GM12878 (cell line): ENCODE data around the gene HSP90AB1. TPM values are rescaled to one million over a fixed set of nuclear protein-coding genes. Genes with fewer than 3 reads are reported as not detected.
A peak's percentile ranks its signal among the peaks of the same experiment; 100 is the strongest.

ENCODE experiments used
- EP300 ChIP-seq, 2 experiments: fragments of 150-350 bp in 1 of 2; IDR thresholded peaks; 2 replicates each; pipeline ENCODE4 v1.6.1; 2011 to 2012; ENCODE audit warnings: low read depth in 2 of 2, low read length in 2 of 2, borderline replicate concordance in 1 of 2, improper control_type of control experiment in 1 of 2, inconsistent platforms in 1 of 2; ENCODE audit not compliant: control insufficient read depth in 1 of 2
- ETV6 ChIP-seq, 2 experiments: fragments of 450-650 bp in 1 of 2; IDR thresholded peaks in 1 of 2; conservative IDR thresholded peaks in 1 of 2; 2 replicates each; pipeline ENCODE4 v1.6.1; 2014; ENCODE audit warnings: antibody characterized with exemption in 1 of 2, borderline replicate concordance in 1 of 2, low read depth in 1 of 2, mild to moderate bottlenecking in 1 of 2, moderate library complexity in 1 of 2
- FOXK2 ChIP-seq: fragments of 450-650 bp; IDR thresholded peaks from 2 replicates; pipeline ENCODE4 v1.6.1; 2017; ENCODE audit warnings: mild to moderate bottlenecking, moderate library complexity
- NFIC ChIP-seq: IDR thresholded peaks from 2 replicates; pipeline ENCODE4 v1.6.1; 2012; ENCODE audit warnings: low read depth, mild to moderate bottlenecking, inconsistent platforms, low read length, moderate library complexity
- NR2F1 ChIP-seq: fragments of 450-650 bp; conservative IDR thresholded peaks from 2 replicates; pipeline ENCODE4 v1.6.1; 2017; ENCODE audit warnings: mild to moderate bottlenecking
- POLR2AphosphoS5 ChIP-seq: IDR thresholded peaks from 2 replicates; pipeline ENCODE4 v1.6.1; 2011; ENCODE audit warnings: mild to moderate bottlenecking, low read length, inconsistent platforms
- SIN3A ChIP-seq: IDR thresholded peaks from 2 replicates; pipeline ENCODE4 v1.6.1; 2012; ENCODE audit warnings: low read depth, low read length, improper control_type of control experiment
- SPI1 ChIP-seq: IDR thresholded peaks from 2 replicates; pipeline ENCODE4 v1.6.1; 2011; ENCODE audit warnings: low read depth, mild to moderate bottlenecking, low read length, moderate library complexity, borderline replicate concordance; ENCODE audit not compliant: insufficient read depth
- TAF1 ChIP-seq: IDR thresholded peaks from 2 replicates; pipeline ENCODE4 v1.6.1; 2011; ENCODE audit warnings: mild to moderate bottlenecking, low read depth, low read length, borderline replicate concordance
- TBL1XR1 ChIP-seq: IDR thresholded peaks from 2 replicates; pipeline ENCODE4 v1.6.1; 2012; ENCODE audit warnings: low read depth, low read length, improper control_type of control experiment
- polyA plus RNA-seq, 11 experiments: library from polyadenylated mRNA; depleted of rRNA in 4 of 11; unstranded in 6 of 11; stranded (reverse) in 5 of 11; fragments of >200 nt; fragmentation: Nextera tagmentation in 4 of 11; fragmentation: Illumina TruSeq in 1 of 11; extraction: Ambion mirVana in 4 of 11; extraction: Trizol in 1 of 11; gene quantifications; 1 replicate in 1 of 11; 2 replicates in 10 of 11; pipeline versions ENCODE4 v1.2.1 to v1.2.3, GENCODE V29; 2011 to 2016; ENCODE audit warnings: inconsistent platforms in 2 of 11, missing spikeins in 2 of 11, low read depth in 1 of 11
- total RNA-seq, 4 experiments: library from RNA; depleted of rRNA in 3 of 4; stranded (reverse); fragments of >200 nt in 3 of 4; fragmentation: Illumina TruSeq in 1 of 4; extraction: Trizol in 1 of 4; gene quantifications; 2 replicates each; pipeline versions ENCODE4 v1.2.1 to v1.2.3, GENCODE V29; 2013 to 2021
- TF ChIP-seq, protein P1 (sequence below): fragments of 450-650 bp; formaldehyde crosslinking; IDR thresholded peaks from 2 replicates; pipeline ENCODE4 v1.5.0; 2022; ENCODE audit warnings: mild to moderate bottlenecking, missing genetic modification characterization
- TF ChIP-seq, protein P2 (sequence below): fragments of 450-650 bp; formaldehyde crosslinking; IDR thresholded peaks from 2 replicates; pipeline ENCODE4 v1.4.0; 2020; ENCODE audit warnings: mild to moderate bottlenecking, moderate library complexity
- TF ChIP-seq, protein P3 (sequence below): fragments of 450-650 bp; IDR thresholded peaks from 2 replicates; pipeline ENCODE4 v1.6.1; 2017; ENCODE audit warnings: mild to moderate bottlenecking
- TF ChIP-seq, protein P4 (sequence below): fragments of 450-650 bp; IDR thresholded peaks from 2 replicates; pipeline ENCODE4 v1.6.1; 2017; ENCODE audit warnings: mild to moderate bottlenecking, moderate library complexity

The HSP90AB1 gene
- total and polyA plus RNA-seq, 10 of the 15 experiments (the other 5 are each of a cell fraction or from before 2014, with no cell fraction given), result 988 to 1,682 (median 1,146) TPM

DNA sequence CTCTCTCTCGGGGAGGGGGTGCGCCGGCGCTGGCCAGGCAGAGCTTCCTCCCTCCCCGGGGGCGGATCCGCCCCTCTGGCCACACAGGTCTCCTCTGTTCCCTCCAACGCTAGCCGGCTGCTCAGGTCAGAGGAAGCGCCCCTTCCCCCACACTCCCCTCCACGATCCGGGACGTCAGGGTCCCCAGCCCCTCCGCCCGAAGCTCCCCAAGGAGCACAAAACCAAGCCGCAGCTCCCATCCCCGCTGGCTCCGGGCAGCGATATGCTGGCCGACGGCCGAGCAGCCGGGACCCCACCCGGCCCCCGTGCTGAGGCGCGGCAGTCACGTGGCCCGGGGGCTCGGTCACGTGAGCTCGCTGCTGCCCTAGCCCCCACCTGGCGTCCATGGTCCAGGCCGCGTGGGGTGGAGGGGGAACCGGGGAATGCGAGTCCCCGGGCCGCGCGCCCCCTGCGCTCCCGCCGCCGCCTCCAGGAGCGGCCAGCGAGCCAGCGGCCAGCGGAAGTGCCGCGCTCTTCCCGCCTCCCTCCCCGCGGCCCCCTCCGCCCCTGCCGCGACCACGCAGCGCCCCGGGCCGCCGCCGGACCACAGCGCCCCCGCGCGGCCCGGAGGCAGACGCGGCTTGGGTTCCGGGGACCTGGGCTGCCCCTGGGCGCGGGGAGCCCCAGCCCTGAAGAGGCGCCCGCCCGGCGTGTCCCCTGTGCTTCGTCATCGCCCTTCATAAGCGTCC is 10.3 kb downstream of the HSP90AB1 start, which contains the start of gene SLC35B2 (continued):
- TF ChIP-seq TAF1, result 0 out of 2 replicates have a peak, but pooled peaks have one; percentile 2
- TF ChIP-seq SIN3A, result peak; percentile 79
- TF ChIP-seq NR2F1, result peak; percentile 72
- no peak for TF ChIP-seq EP300 (IDR thresholded peaks at IDR 0.05; ENCODE audit: borderline replicate concordance in 1 of 2, control insufficient read depth in 1 of 2, low read depth in 2 of 2, low read length in 2 of 2)
- TF ChIP-seq FOXK2, result no peak
- TF ChIP-seq, protein P1, sequence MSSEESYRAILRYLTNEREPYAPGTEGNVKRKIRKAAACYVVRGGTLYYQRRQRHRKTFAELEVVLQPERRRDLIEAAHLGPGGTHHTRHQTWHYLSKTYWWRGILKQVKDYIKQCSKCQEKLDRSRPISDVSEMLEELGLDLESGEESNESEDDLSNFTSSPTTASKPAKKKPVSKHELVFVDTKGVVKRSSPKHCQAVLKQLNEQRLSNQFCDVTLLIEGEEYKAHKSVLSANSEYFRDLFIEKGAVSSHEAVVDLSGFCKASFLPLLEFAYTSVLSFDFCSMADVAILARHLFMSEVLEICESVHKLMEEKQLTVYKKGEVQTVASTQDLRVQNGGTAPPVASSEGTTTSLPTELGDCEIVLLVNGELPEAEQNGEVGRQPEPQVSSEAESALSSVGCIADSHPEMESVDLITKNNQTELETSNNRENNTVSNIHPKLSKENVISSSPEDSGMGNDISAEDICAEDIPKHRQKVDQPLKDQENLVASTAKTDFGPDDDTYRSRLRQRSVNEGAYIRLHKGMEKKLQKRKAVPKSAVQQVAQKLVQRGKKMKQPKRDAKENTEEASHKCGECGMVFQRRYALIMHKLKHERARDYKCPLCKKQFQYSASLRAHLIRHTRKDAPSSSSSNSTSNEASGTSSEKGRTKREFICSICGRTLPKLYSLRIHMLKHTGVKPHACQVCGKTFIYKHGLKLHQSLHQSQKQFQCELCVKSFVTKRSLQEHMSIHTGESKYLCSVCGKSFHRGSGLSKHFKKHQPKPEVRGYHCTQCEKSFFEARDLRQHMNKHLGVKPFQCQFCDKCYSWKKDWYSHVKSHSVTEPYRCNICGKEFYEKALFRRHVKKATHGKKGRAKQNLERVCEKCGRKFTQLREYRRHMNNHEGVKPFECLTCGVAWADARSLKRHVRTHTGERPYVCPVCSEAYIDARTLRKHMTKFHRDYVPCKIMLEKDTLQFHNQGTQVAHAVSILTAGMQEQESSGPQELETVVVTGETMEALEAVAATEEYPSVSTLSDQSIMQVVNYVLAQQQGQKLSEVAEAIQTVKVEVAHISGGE (CRISPR knock-in tag), result peak; percentile 34; the same call in 1 of the 2 replicates
- TF ChIP-seq NFIC, result no peak
- TF ChIP-seq, protein P2, sequence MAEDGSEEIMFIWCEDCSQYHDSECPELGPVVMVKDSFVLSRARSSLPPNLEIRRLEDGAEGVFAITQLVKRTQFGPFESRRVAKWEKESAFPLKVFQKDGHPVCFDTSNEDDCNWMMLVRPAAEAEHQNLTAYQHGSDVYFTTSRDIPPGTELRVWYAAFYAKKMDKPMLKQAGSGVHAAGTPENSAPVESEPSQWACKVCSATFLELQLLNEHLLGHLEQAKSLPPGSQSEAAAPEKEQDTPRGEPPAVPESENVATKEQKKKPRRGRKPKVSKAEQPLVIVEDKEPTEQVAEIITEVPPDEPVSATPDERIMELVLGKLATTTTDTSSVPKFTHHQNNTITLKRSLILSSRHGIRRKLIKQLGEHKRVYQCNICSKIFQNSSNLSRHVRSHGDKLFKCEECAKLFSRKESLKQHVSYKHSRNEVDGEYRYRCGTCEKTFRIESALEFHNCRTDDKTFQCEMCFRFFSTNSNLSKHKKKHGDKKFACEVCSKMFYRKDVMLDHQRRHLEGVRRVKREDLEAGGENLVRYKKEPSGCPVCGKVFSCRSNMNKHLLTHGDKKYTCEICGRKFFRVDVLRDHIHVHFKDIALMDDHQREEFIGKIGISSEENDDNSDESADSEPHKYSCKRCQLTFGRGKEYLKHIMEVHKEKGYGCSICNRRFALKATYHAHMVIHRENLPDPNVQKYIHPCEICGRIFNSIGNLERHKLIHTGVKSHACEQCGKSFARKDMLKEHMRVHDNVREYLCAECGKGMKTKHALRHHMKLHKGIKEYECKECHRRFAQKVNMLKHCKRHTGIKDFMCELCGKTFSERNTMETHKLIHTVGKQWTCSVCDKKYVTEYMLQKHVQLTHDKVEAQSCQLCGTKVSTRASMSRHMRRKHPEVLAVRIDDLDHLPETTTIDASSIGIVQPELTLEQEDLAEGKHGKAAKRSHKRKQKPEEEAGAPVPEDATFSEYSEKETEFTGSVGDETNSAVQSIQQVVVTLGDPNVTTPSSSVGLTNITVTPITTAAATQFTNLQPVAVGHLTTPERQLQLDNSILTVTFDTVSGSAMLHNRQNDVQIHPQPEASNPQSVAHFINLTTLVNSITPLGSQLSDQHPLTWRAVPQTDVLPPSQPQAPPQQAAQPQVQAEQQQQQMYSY (CRISPR knock-in tag), result no peak
- TF ChIP-seq SPI1, result no peak
- peak; percentile 34; the same call in 1 of the 2 replicates for TF ChIP-seq TBL1XR1
- TF ChIP-seq, protein P3, sequence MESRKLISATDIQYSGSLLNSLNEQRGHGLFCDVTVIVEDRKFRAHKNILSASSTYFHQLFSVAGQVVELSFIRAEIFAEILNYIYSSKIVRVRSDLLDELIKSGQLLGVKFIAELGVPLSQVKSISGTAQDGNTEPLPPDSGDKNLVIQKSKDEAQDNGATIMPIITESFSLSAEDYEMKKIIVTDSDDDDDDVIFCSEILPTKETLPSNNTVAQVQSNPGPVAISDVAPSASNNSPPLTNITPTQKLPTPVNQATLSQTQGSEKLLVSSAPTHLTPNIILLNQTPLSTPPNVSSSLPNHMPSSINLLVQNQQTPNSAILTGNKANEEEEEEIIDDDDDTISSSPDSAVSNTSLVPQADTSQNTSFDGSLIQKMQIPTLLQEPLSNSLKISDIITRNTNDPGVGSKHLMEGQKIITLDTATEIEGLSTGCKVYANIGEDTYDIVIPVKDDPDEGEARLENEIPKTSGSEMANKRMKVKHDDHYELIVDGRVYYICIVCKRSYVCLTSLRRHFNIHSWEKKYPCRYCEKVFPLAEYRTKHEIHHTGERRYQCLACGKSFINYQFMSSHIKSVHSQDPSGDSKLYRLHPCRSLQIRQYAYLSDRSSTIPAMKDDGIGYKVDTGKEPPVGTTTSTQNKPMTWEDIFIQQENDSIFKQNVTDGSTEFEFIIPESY, result no peak
- TF ChIP-seq, protein P4, sequence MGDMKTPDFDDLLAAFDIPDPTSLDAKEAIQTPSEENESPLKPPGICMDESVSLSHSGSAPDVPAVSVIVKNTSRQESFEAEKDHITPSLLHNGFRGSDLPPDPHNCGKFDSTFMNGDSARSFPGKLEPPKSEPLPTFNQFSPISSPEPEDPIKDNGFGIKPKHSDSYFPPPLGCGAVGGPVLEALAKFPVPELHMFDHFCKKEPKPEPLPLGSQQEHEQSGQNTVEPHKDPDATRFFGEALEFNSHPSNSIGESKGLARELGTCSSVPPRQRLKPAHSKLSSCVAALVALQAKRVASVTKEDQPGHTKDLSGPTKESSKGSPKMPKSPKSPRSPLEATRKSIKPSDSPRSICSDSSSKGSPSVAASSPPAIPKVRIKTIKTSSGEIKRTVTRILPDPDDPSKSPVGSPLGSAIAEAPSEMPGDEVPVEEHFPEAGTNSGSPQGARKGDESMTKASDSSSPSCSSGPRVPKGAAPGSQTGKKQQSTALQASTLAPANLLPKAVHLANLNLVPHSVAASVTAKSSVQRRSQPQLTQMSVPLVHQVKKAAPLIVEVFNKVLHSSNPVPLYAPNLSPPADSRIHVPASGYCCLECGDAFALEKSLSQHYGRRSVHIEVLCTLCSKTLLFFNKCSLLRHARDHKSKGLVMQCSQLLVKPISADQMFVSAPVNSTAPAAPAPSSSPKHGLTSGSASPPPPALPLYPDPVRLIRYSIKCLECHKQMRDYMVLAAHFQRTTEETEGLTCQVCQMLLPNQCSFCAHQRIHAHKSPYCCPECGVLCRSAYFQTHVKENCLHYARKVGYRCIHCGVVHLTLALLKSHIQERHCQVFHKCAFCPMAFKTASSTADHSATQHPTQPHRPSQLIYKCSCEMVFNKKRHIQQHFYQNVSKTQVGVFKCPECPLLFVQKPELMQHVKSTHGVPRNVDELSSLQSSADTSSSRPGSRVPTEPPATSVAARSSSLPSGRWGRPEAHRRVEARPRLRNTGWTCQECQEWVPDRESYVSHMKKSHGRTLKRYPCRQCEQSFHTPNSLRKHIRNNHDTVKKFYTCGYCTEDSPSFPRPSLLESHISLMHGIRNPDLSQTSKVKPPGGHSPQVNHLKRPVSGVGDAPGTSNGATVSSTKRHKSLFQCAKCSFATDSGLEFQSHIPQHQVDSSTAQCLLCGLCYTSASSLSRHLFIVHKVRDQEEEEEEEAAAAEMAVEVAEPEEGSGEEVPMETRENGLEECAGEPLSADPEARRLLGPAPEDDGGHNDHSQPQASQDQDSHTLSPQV, result peak; percentile 71; the same call in 1 of the 2 replicates
- TF ChIP-seq ETV6 (conservative IDR thresholded peaks at IDR 0.05 in 1 of 2, IDR thresholded peaks at IDR 0.05 in 1 of 2; ENCODE audit: borderline replicate concordance in 1 of 2, low read depth in 1 of 2), result 0 out of 4 replicates have a peak, but pooled peaks of 1 of the 2 experiments have one; percentile 27
- TF ChIP-seq POLR2AphosphoS5, result no peak; the same call in 1 of the 2 replicates
